C4-2B (cell line): ENCODE measurements around the gene KIF5B.

Experiments
- CTCF ChIP-seq: fragments of 450-650 bp; conservative IDR thresholded peaks from 2 replicates; pipeline ENCODE4 v1.5.1; 2017; ENCODE audit warnings: mild to moderate bottlenecking
- ZFX ChIP-seq: fragments of 450-650 bp; IDR thresholded peaks from 2 replicates; pipeline ENCODE4 v1.6.1; 2017

DNA sequence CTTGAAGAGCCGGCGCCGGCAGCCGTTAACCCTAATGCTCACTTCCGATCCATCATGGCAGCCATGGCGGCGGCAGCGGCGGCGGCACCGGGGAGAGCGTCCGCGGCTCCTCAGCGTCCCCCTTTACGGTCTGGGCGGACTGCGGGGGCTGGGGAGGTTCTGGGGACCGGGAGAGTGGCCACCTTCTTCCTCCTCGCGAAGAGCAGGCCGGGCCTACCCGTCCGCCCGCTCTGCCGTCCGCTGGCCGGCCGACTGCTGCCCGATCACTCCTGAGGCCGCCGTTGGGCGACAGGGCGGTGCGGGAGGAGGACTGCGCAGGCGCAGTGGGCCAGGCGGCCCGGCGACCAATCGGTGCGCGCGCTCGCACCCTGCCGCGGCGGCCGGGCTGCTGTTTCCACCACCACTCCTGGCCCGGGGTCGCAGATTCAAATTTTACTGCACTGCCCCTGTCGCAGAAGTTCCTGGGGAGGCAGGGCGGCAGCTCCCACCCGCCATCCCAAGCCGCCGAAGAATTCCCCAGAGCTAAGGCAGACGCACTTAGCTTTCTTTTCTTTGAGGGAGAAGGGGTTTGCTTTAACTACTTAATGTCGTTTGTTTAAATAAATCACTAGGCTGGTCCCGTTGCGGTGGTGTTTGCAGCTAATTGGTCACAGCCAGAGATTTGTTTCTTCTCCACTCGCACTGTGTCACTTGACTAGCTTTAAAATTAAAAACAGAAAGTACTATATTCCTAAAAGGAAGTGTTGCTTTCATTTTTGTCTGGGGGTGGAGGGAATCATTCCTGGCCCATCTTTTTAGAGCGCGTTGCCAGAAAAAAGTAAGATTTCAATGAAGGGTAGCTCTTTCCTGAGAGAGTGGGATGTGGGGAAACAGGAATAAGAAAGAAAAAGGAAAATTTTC, at the start of gene KIF5B:
- no peak for TF ChIP-seq CTCF
- TF ChIP-seq ZFX, result peak; percentile 83
